WTC11 (cell line): ENCODE data around the gene KIAA1671. TPM values are rescaled to one million over a fixed set of nuclear protein-coding genes. Genes with fewer than 3 reads are reported as not detected.

Source experiments
- ATAC-seq: fragments of 200-7000 bp; cut with Tn5 transposase; 2 replicates; pipeline ENCODE4 v1.10.0; 2021; ENCODE audit warnings: mild to moderate bottlenecking, moderate library complexity
- CTCF ChIA-PET: fragments of 300-600 bp; sonication (Branson Sonifier 250); formaldehyde crosslinking; loops from one replicate; lab custom pipeline; 2021; ENCODE audit warnings: antibody characterized with exemption; lab: Charles Lee
- POLR2A ChIA-PET: fragments of 350-600 bp; sonication (Branson Sonifier 250); formaldehyde crosslinking; loops from one replicate; lab custom pipeline; 2021; ENCODE audit warnings: antibody characterized with exemption; lab: Charles Lee
- DNase-seq: peaks from one replicate; pipeline ENCODE4 v3.0.0; 2021; ENCODE audit warnings: low spot score
- H3K27ac Mint-ChIP-seq: 2 replicates; pipeline ENCODE4 v1.8.0; 2021; ENCODE audit warnings: mixed read lengths
- H3K27me3 Mint-ChIP-seq: 2 replicates; pipeline ENCODE4 v1.8.0; 2021; ENCODE audit warnings: low read depth, mild to moderate bottlenecking, moderate library complexity, mixed read lengths
- H3K36me3 Mint-ChIP-seq: 2 replicates; pipeline ENCODE4 v1.8.0; 2021; ENCODE audit warnings: mixed read lengths
- H3K4me1 Mint-ChIP-seq: 2 replicates; pipeline ENCODE4 v1.8.0; 2022; ENCODE audit warnings: mixed read lengths
- H3K4me3 Mint-ChIP-seq: 2 replicates; pipeline ENCODE4 v1.8.0; 2021; ENCODE audit warnings: mild to moderate bottlenecking, moderate library complexity, mixed read lengths
- H3K9me3 Mint-ChIP-seq: 2 replicates; pipeline ENCODE4 v1.8.0; 2021; ENCODE audit warnings: mixed read lengths
- AR ChIP-seq: fragments of 250-450 bp; sonication (Bioruptor Pico); IDR thresholded peaks from 2 replicates; pipeline ENCODE4 v1.9.0; 2021; ENCODE audit warnings: mild to moderate bottlenecking
- ATF1 ChIP-seq: sonication (generic); formaldehyde crosslinking; IDR thresholded peaks from 2 replicates; pipeline ENCODE4 v1.8.1; 2023; ENCODE audit warnings: mild to moderate bottlenecking, moderate library complexity, missing genetic modification reagents
- CREM ChIP-seq: sonication (generic); formaldehyde crosslinking; IDR thresholded peaks from 2 replicates; pipeline ENCODE4 v1.8.1; 2022; ENCODE audit warnings: mild to moderate bottlenecking, missing genetic modification reagents, moderate library complexity
- E2F5 ChIP-seq: sonication (generic); formaldehyde crosslinking; IDR thresholded peaks from 2 replicates; pipeline ENCODE4 v1.8.1; 2022; ENCODE audit warnings: mild to moderate bottlenecking, moderate library complexity, missing genetic modification reagents
- FOXP1 ChIP-seq: sonication (generic); formaldehyde crosslinking; IDR thresholded peaks from 2 replicates; pipeline ENCODE4 v1.8.0; 2022; ENCODE audit warnings: missing genetic modification reagents, mild to moderate bottlenecking, moderate library complexity, borderline replicate concordance
- IRF1 ChIP-seq: sonication (generic); formaldehyde crosslinking; IDR thresholded peaks from 2 replicates; pipeline ENCODE4 v1.8.0; 2023; ENCODE audit warnings: missing genetic modification reagents
- MAX ChIP-seq: sonication (generic); formaldehyde crosslinking; IDR thresholded peaks from 2 replicates; pipeline ENCODE4 v1.8.0; 2022; ENCODE audit warnings: mild to moderate bottlenecking, missing genetic modification reagents
- MXD4 ChIP-seq: fragments of 250-450 bp; sonication (Bioruptor Pico); IDR thresholded peaks from 2 replicates; pipeline ENCODE4 v1.8.0; 2021; ENCODE audit warnings: mild to moderate bottlenecking, moderate library complexity, borderline replicate concordance
- NR2C2 ChIP-seq: sonication (generic); formaldehyde crosslinking; IDR thresholded peaks from 2 replicates; pipeline ENCODE4 v1.8.0; 2022; ENCODE audit warnings: mild to moderate bottlenecking, missing genetic modification reagents
- OVOL2 ChIP-seq: fragments of 250-450 bp; sonication (Bioruptor Pico); IDR thresholded peaks from 2 replicates; pipeline ENCODE4 v1.9.0; 2021; ENCODE audit warnings: mild to moderate bottlenecking, borderline replicate concordance
- SOX15 ChIP-seq: fragments of 250-450 bp; sonication (Bioruptor Pico); IDR thresholded peaks from 2 replicates; pipeline ENCODE4 v1.9.0; 2021; ENCODE audit warnings: mild to moderate bottlenecking
- SP1 ChIP-seq: sonication (generic); formaldehyde crosslinking; conservative IDR thresholded peaks from 2 replicates; pipeline ENCODE4 v1.8.1; 2022; ENCODE audit warnings: missing genetic modification reagents
- TCF7 ChIP-seq: sonication (generic); formaldehyde crosslinking; IDR thresholded peaks from 2 replicates; pipeline ENCODE4 v1.8.0; 2022; ENCODE audit warnings: mild to moderate bottlenecking, low read depth, missing genetic modification reagents, moderate library complexity
- ZBTB43 ChIP-seq: sonication (generic); formaldehyde crosslinking; IDR thresholded peaks from 2 replicates; pipeline ENCODE4 v1.8.1; 2023; ENCODE audit warnings: mild to moderate bottlenecking, missing genetic modification reagents
- ZMAT4 ChIP-seq: fragments of 250-450 bp; sonication (Bioruptor Pico); IDR thresholded peaks from 2 replicates; pipeline ENCODE4 v1.9.0; 2021; ENCODE audit warnings: mild to moderate bottlenecking
- ZSCAN18 ChIP-seq: fragments of 250-450 bp; sonication (Bioruptor Pico); IDR thresholded peaks from 2 replicates; pipeline ENCODE4 v2.1.2; 2022; ENCODE audit warnings: mild to moderate bottlenecking, moderate library complexity
- total RNA-seq: library from RNA; stranded (reverse); gene quantifications from 3 replicates; pipeline ENCODE4 v1.2.3, GENCODE V29; 2021
- TF ChIP-seq, protein P1 (sequence below): sonication (generic); formaldehyde crosslinking; IDR thresholded peaks from 2 replicates; pipeline ENCODE4 v1.8.0; 2022; ENCODE audit warnings: mild to moderate bottlenecking, missing genetic modification reagents
- TF ChIP-seq, protein P2 (sequence below): sonication (generic); formaldehyde crosslinking; IDR thresholded peaks from 2 replicates; pipeline ENCODE4 v1.8.0; 2023; ENCODE audit warnings: mild to moderate bottlenecking, missing genetic modification reagents
- TF ChIP-seq, protein P3 (sequence below): fragments of 250-450 bp; sonication (Bioruptor Pico); IDR thresholded peaks from 2 replicates; pipeline ENCODE4 v1.8.0; 2021; ENCODE audit warnings: mild to moderate bottlenecking
- TF ChIP-seq, protein P4 (sequence below): fragments of 200-600 bp; IDR thresholded peaks from 2 replicates; pipeline ENCODE4 v1.8.0; 2022; ENCODE audit warnings: antibody characterized with exemption

Gene KIAA1671
- total RNA-seq, 1 experiment from 2014 or later, result 26.0 TPM

- no peak for TF ChIP-seq ZBTB43 (CRISPR knock-in tag)
- TF ChIP-seq, protein P1, sequence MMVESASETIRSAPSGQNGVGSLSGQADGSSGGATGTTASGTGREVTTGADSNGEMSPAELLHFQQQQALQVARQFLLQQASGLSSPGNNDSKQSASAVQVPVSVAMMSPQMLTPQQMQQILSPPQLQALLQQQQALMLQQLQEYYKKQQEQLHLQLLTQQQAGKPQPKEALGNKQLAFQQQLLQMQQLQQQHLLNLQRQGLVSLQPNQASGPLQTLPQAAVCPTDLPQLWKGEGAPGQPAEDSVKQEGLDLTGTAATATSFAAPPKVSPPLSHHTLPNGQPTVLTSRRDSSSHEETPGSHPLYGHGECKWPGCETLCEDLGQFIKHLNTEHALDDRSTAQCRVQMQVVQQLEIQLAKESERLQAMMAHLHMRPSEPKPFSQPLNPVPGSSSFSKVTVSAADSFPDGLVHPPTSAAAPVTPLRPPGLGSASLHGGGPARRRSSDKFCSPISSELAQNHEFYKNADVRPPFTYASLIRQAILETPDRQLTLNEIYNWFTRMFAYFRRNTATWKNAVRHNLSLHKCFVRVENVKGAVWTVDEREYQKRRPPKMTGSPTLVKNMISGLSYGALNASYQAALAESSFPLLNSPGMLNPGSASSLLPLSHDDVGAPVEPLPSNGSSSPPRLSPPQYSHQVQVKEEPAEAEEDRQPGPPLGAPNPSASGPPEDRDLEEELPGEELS (CRISPR knock-in tag), result no peak
- no peak for TF ChIP-seq ZSCAN18 (CRISPR knock-in tag)
- TF ChIP-seq, protein P2, sequence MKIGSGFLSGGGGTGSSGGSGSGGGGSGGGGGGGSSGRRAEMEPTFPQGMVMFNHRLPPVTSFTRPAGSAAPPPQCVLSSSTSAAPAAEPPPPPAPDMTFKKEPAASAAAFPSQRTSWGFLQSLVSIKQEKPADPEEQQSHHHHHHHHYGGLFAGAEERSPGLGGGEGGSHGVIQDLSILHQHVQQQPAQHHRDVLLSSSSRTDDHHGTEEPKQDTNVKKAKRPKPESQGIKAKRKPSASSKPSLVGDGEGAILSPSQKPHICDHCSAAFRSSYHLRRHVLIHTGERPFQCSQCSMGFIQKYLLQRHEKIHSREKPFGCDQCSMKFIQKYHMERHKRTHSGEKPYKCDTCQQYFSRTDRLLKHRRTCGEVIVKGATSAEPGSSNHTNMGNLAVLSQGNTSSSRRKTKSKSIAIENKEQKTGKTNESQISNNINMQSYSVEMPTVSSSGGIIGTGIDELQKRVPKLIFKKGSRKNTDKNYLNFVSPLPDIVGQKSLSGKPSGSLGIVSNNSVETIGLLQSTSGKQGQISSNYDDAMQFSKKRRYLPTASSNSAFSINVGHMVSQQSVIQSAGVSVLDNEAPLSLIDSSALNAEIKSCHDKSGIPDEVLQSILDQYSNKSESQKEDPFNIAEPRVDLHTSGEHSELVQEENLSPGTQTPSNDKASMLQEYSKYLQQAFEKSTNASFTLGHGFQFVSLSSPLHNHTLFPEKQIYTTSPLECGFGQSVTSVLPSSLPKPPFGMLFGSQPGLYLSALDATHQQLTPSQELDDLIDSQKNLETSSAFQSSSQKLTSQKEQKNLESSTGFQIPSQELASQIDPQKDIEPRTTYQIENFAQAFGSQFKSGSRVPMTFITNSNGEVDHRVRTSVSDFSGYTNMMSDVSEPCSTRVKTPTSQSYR (CRISPR knock-in tag), result no peak
- no peak for TF ChIP-seq IRF1
Observed at GRCh38 chr22:24972369-24972768, 19.9 kb downstream of the KIAA1671 start (continued).

- POLR2A ChIA-PET, result interaction anchor here (0.6 to 0.7 kb wide), 2 partner anchors 53 to 166 kb away, joined by 3 to 5 read pairs; no protein-coding TSS in a partner anchor
- no peak overlapping the region; the same call in 1 of the 2 replicates for H3K27ac Mint-ChIP-seq
- CTCF ChIA-PET, result interaction anchor here (0.6 to 2.2 kb wide), 8 partner anchors 10 to 799 kb away, joined by 3 to 7 read pairs (median 4); partner anchors contain the start of gene LHFPL7
- TF ChIP-seq MAX (CRISPR knock-in tag) (no peak), ZMAT4 (CRISPR knock-in tag) (no peak), NR2C2 (CRISPR knock-in tag) (no peak), AR (CRISPR knock-in tag) (no peak), MXD4 (CRISPR knock-in tag) (no peak), SP1 (CRISPR knock-in tag) (no peak), SOX15 (CRISPR knock-in tag) (no peak), OVOL2 (CRISPR knock-in tag) (no peak), CREM (CRISPR knock-in tag) (no peak), TCF7 (CRISPR knock-in tag) (no peak), ATF1 (no peak), E2F5 (CRISPR knock-in tag) (no peak), FOXP1 (CRISPR knock-in tag) (no peak)
- TF ChIP-seq, protein P3, sequence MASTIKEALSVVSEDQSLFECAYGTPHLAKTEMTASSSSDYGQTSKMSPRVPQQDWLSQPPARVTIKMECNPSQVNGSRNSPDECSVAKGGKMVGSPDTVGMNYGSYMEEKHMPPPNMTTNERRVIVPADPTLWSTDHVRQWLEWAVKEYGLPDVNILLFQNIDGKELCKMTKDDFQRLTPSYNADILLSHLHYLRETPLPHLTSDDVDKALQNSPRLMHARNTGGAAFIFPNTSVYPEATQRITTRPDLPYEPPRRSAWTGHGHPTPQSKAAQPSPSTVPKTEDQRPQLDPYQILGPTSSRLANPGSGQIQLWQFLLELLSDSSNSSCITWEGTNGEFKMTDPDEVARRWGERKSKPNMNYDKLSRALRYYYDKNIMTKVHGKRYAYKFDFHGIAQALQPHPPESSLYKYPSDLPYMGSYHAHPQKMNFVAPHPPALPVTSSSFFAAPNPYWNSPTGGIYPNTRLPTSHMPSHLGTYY (CRISPR knock-in tag), result no peak
- TF ChIP-seq, protein P4, sequence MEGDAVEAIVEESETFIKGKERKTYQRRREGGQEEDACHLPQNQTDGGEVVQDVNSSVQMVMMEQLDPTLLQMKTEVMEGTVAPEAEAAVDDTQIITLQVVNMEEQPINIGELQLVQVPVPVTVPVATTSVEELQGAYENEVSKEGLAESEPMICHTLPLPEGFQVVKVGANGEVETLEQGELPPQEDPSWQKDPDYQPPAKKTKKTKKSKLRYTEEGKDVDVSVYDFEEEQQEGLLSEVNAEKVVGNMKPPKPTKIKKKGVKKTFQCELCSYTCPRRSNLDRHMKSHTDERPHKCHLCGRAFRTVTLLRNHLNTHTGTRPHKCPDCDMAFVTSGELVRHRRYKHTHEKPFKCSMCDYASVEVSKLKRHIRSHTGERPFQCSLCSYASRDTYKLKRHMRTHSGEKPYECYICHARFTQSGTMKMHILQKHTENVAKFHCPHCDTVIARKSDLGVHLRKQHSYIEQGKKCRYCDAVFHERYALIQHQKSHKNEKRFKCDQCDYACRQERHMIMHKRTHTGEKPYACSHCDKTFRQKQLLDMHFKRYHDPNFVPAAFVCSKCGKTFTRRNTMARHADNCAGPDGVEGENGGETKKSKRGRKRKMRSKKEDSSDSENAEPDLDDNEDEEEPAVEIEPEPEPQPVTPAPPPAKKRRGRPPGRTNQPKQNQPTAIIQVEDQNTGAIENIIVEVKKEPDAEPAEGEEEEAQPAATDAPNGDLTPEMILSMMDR, result no peak
Observed at GRCh38 chr22:24973872-24974271, 21.4 kb downstream of the KIAA1671 start.

More at GRCh38 chr22:24973872-24974271, 21.4 kb downstream of the KIAA1671 start:
- Mint-ChIP-seq H3K36me3 (no peaks in the 10 kb centered on the region; the same call in 1 of the 2 replicates), H3K9me3 (no peaks in the 10 kb centered on the region), H3K27me3 (no peaks in the 10 kb centered on the region), H3K4me1 (peaks cover 58% of the 10 kb centered on the region), H3K4me3 (no peak overlapping the region)
- ATAC-seq, result no peak
- no peak for DNase-seq
